ENCODE results near the gene PHLDA3. TPM values are rescaled to one million over a fixed set of nuclear protein-coding genes. Genes with fewer than 3 reads are reported as not detected.
"Not testable (repeated sequence)": the region's sequence is repeated elsewhere in the genome, so short reads cannot be mapped to it uniquely, and the experiment has no call there.

Gene PHLDA3
- polyA plus RNA-seq, 1 donor, result 21.4 TPM

- DNase-seq (ENCODE audit: low read depth), result no peak
Observed at GRCh38 chr1:201486187-201486586, 17.2 kb upstream of the PHLDA3 start.

- no peak for DNase-seq (ENCODE audit: low read depth)
Observed at GRCh38 chr1:201485184-201485774, 16.3 kb upstream of the PHLDA3 start.

DNA sequence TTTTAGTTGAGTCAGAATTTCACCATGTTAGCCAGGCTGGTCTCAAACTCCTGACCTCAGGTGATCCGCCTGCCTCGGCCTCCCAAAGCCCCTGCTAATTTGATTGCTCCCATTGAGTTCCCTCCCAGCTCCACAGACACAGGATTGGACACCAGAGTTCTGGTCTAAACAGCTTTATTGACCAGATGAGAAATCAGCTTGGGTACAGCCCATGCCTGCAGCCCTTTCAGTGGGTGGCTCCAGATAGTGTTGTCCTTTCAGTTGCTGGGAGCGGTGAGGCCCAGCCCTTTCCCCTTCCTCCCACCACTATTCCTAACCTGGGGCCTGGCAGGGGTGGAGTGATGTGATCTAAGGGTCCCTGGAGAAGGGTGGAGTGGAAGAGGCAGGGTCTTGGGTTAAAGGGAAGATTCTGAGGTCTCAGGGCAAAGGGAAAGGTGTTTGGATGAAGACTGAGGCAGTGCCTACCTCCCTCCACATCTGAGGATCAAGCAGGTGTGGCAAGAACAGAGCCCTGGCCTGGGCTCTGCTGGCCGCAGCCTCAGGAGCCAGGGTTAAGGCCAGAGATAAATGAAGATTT lies 14.5 kb upstream of the PHLDA3 start:
- DNase-seq (ENCODE audit: low read depth), result no peak

DNA sequence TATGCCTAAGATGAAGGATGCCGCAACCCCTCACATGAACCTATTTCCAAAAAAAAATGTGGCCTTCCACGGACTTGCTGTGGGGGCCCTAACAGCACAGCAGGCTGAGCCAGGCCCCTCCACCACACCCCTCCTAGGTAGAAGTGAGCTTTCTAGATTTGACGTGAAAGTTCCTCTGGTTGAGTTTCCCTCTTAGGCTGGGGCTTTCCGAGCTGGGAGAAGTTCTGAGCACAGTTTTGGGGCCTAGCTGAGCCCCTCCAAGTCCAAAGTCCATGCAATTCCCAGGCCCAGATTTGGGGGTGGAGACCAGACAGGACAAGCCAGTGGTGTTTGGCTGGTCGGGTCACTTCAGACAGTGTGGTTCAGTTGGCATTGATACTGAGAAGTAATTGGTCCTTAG lies 13.8 kb upstream of the PHLDA3 start:
- no peak for DNase-seq (ENCODE audit: low read depth)

- DNase-seq (ENCODE audit: low read depth), result no peak
Observed at GRCh38 chr1:201481761-201482493, 12.9 kb upstream of the PHLDA3 start.

DNA sequence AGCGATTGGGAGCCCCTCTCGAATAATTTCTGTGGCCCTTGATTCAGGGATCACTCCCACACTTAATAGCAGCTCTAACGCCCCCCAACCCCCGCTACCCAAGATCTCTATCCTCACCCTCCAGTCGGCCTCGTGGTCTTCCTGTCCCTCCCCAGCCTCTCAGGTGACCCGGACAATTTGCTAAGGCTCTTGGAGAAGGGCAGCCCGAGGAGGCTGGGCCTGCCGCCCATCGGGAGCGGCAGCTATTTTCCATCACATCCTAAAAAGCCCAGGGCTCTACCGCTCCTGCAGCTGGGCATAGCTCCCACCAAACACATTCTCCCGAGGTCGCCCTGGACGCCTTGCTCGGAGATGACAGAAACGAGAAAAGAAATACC lies 12.0 kb upstream of the PHLDA3 start:
- DNase-seq (ENCODE audit: low read depth), result no peak

DNA sequence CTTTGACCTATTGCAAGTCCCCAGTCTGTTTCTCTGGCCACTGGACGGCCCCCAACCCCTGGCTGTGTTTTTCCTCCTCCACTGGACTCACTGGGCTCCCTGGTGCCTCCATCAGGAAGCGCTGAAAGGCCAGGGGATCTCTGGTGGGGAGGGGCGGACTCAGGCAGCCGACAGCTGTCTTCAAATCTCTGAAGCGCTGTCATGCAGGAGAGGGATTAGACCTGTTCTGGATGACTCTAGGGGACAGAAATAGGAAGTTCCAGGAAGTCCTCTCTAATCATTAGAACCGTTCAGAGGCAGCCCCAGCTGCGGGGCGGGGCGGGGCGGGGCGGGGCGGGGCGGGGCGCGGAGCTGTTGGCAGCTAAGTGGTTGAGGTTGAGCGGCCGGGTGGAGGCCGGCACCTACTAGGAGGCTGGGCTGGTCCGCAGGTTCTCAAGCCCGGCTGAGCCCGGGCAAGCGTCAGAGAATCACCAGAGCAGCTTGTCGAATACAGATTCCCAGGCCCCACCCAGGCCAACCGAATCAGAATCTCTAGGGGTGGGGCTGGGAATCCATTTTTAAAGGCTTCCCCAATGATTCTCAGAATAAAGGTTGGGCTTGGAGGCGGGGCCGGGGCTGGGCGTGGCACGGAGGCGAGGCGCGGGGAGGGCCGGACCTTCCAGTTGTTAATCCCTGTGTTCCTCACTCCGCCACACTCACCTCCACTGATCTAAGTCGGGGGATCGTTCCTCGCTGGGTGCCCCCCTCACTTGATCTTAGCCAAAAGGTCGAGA lies 11.4 kb upstream of the PHLDA3 start:
- DNase-seq (ENCODE audit: low read depth), result no peak

- no peak for DNase-seq (ENCODE audit: low read depth)
Observed at GRCh38 chr1:201479201-201479730, 10.3 kb upstream of the PHLDA3 start.

GRCh38 chr1:201478666-201479065 lies 9.7 kb upstream of the PHLDA3 start:
- not testable (repeated sequence) for DNase-seq (ENCODE audit: low read depth)

- no peak for DNase-seq (ENCODE audit: low read depth)
Observed at GRCh38 chr1:201476670-201477344, 7.8 kb upstream of the PHLDA3 start.

DNA sequence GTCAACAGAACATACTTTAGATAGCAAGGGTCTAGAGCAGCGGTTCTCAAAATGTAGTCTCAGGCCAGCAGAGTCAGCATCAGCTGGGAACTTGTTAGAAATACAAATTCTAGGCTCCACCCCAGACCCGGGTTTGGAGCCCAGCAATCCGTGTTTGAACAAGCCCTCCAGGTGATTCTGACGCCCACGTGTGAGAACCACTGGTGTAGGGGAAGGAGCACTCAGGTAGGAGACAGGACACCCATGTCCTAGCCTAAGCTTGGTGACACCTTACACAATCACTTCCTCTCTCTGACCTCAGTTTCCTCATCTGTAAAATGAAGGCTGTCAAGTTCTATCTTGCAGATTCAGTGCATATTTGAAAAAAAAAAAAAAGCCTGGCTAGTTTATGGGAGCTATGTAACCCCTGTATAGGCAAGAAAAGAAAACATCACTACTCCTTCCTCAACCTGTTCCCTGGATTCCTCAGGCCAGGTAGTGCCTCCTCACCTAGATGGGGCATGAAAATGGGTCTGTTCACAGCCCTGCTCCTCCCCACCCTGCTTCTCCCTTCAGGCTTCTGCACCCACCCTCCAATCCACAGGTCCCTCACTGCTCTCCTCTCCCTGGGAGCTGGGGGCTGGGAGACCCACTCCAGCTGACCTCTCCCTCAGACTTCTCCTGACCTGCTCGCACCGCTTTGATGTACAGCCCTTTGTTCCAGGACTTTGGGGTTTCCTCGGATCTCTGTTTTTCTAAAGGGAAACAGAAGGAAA lies 7.1 kb upstream of the PHLDA3 start:
- no peak for DNase-seq (ENCODE audit: low read depth)

DNA sequence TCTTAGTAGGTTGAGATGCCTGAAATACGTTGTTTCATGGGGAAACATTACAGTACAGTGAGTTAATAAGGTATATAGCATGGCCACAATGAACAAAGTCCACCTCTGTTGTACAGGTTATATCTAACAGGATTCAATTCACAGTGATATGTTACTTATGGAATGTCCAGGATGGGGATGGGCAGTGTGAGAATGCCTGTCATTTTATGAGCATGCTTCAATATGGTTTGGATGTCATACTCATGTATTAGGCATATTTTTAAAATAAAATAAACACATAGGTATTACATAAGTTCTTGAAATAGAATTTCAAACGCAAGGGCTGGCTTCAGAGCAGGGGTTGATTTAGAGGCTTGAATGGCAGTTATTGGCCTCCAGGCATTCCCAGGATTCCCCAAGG lies 6.1 kb upstream of the PHLDA3 start:
- no peak for DNase-seq (ENCODE audit: low read depth)

GRCh38 chr1:201473296-201473695 lies 4.3 kb upstream of the PHLDA3 start:
- DNase-seq (ENCODE audit: low read depth), result no peak

GRCh38 chr1:201472321-201472720 lies 3.3 kb upstream of the PHLDA3 start:
- DNase-seq (ENCODE audit: low read depth), result not testable (repeated sequence)

DNA sequence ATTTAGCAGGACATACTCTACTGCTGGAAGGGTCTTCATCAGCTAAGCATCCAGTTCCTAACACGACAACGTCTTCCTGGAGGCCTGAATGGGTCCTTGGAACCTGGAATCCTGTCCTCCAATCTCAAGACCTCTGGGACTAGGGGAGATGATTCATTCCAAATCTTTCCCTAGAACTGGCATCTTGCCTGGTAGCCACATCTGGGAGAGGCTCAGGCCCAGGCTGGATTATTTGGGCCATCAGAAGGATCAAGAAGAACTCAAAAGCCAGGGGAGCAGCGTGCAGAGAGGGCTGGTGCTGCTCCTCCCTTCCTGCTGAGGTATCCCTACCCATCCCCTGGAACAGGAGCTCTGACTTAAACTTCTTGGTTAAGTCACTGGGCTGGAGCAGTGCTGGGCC lies 2.8 kb upstream of the PHLDA3 start:
- no peak for DNase-seq (ENCODE audit: low read depth)

DNA sequence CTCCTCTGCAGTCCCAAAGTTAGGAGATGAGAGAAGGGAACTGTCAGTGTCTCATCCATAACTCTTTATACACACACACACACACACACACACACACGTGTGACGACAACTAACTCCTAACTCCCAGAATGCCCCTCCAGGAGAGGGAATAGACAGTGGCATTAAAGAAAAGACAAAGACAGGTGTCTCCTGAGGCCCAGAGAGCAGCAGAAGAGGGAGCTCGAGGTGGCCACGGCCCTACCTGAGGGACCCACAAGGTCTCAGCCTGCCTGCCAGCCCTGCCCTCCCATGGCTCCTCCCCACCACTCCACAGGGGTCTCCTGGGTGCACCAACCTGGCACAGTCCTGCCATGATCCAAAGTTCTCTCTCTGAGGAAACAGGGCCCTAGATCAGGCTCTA lies 1.6 kb upstream of the PHLDA3 start:
- DNase-seq (ENCODE audit: low read depth), result no peak

DNA sequence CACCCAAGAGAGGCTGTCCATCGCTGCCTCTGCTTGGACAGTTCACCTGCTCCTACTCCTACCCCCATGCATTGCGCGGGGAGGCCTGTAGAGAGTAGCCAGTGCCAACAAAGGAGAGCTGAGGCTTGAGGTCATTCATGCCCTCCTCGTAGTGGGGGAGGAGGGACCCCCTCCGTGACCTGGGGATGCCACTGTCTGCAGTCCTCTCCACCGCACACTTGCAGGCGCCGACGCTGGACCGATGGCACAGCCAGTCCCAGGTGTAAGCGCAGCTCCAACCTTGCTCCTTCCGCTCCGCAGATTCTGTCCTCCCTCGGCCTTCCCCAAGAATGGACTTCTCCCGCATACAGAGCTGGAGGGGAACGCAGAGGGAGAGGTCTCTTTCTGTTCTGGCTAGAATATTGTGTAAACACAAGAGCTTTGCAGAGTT lies 672 bp upstream of the PHLDA3 start:
- no peak for DNase-seq (ENCODE audit: low read depth)

DNA sequence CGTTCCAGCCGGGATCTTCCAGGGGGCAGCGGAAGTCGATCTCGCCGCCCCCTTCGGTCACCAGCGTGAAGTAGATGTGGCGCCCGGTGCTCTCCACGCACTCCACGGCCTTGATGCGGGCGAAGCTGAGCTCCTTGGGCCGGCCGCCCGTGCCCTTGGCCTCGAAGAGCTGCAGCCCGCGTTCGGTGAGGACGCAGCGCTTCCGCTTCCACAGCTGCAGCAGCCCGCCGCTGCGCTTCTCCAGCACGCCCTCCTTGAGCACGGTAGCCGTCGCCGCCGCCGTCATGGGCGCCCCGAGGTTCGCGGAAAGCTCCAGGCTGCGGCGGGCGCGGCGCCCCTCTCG lies 516 bp downstream of the PHLDA3 start:
- DNase-seq (ENCODE audit: low read depth), result no peak

GRCh38 chr1:201466492-201466891 lies 2.5 kb downstream of the PHLDA3 start:
- DNase-seq (ENCODE audit: low read depth), result no peak

- DNase-seq (ENCODE audit: low read depth), result no peak
Observed at GRCh38 chr1:201465698-201466290, 3.2 kb downstream of the PHLDA3 start.

DNA sequence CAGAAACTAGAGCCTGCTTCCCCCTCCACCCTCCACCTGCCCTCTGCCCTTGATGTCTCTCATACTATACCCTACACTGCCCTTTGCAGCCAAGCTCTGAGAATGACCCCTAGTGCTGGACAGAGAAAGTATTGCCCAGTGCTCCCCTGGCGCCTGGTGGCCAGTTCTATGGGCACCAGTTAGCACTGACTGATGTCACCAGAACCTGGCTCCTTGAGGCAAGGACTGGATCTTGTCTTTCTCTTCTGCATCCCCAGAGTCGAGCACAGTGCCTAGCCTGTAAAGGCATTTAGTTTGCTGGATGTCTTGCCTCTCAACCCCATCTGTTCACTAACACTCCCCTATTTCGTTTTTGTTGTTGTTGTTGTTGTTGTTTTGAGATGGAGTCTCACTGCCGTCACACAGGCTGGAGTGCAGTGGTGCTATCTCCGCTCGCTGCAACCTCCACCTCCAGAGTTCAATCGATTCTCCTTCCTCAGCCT lies 5.9 kb downstream of the PHLDA3 start:
- no peak for DNase-seq (ENCODE audit: low read depth)

All from forelimb muscle (tissue), 1 donor.